ENCODE data around the gene TMEM125. TPM values are rescaled to one million over a fixed set of nuclear protein-coding genes. Genes with fewer than 3 reads are reported as not detected.

The TMEM125 gene
- total and polyA plus RNA-seq, 11 donors, result 0.11 to 0.68 (median 0.29) TPM; not detected in 5

GRCh38 chr1:43237121-43237520 is 32.7 kb upstream of the TMEM125 start:
- Histone ChIP-seq H3K36me3 (no peaks in the 10 kb centered on the region), H3K4me3 (no peak overlapping the region), H3K9me3 (no peaks in the 10 kb centered on the region), H3K27me3 (no peaks in the 10 kb centered on the region), H3K27ac (no peak overlapping the region), H3K4me1 (peaks cover 5 to 64% (median 16%) of the 10 kb centered on the region in 12 donors)
- intact Hi-C loops (cut with DNase I), result loop anchor here in 9 of 10 donors (5.0 to 10.0 kb wide), 7 partner anchors 65 to 185 kb away; partner anchors contain the start of genes ELOVL1 (in 4 of the 9), MED8 (in 4 of the 9), SZT2 (in 4 of the 9) and CDC20 (in 2 of the 9)
- DNase-seq (no peak), ATAC-seq (no peak)
- 74 to 85% (median 79%) methylated on average over 1 of the region's 1 CpG for WGBS, 4 donors
- no peak for TF ChIP-seq CTCF (IDR thresholded peaks at IDR 0.05)
- no peak for TF ChIP-seq POLR2A (IDR thresholded peaks at IDR 0.05)

GRCh38 chr1:43238085-43238484 is 31.7 kb upstream of the TMEM125 start:
- no peaks in the 10 kb centered on the region for H3K36me3 ChIP-seq
- 11 to 15% (median 14%) methylated on average over 5 of the region's 5 CpGs for WGBS, 4 donors
- H3K4me3 ChIP-seq, result no peak overlapping the region
- peak; percentile 68 to 89 (median 78) for ATAC-seq
- H3K4me1 ChIP-seq, result peaks cover 5 to 54% (median 13%) of the 10 kb centered on the region in 12 donors
- H3K27me3 ChIP-seq, result no peaks in the 10 kb centered on the region
- TF ChIP-seq POLR2A (IDR thresholded peaks at IDR 0.05) (no peak), CTCF (IDR thresholded peaks at IDR 0.05) (peak; percentile 53 to 86 (median 78))
- peak overlapping the region in 9 of 12 donors; percentile 8 to 64 (median 41) for H3K27ac ChIP-seq
- DNase-seq, result peak in 4 of 5 donors; percentile 66 to 79 (median 74)
- H3K9me3 ChIP-seq, result no peaks in the 10 kb centered on the region
- intact Hi-C loops (cut with DNase I), result loop anchor here (1.0 to 10.0 kb wide), 14 partner anchors 57 to 184 kb away; partner anchors contain the start of genes MED8 (in 5 of the 10), SZT2 (in 5 of the 10), CDC20 (in 4 of the 10) and ELOVL1 (in 4 of the 10)

GRCh38 chr1:43238991-43239469 is 30.8 kb upstream of the TMEM125 start:
- peak; percentile 48 to 70 (median 64) for ATAC-seq
- intact Hi-C loops (cut with DNase I), result loop anchor here (1.0 to 10.0 kb wide), 14 partner anchors 56 to 183 kb away; partner anchors contain the start of genes MED8 (in 5 of the 10), SZT2 (in 5 of the 10), CDC20 (in 4 of the 10) and ELOVL1 (in 4 of the 10)
- Histone ChIP-seq H3K27me3 (no peaks in the 10 kb centered on the region), H3K4me3 (no peak overlapping the region), H3K4me1 (peaks cover 5 to 49% (median 13%) of the 10 kb centered on the region in 12 donors), H3K36me3 (no peaks in the 10 kb centered on the region), H3K9me3 (no peaks in the 10 kb centered on the region), H3K27ac (peak overlapping the region in 2 of 12 donors; percentile 58 to 64)
- TF ChIP-seq CTCF (IDR thresholded peaks at IDR 0.05), result no peak
- TF ChIP-seq POLR2A (IDR thresholded peaks at IDR 0.05), result no peak
- peak; percentile 46 to 81 (median 77) for DNase-seq
- 29 to 58% (median 34%) methylated on average over 3 of the region's 3 CpGs for WGBS, 4 donors

- ATAC-seq (no peak), DNase-seq (no peak)
These were observed 30.3 kb upstream of the TMEM125 start for GRCh38 chr1:43239484-43239883.

More at GRCh38 chr1:43239484-43239883, 30.3 kb upstream of the TMEM125 start:
- H3K36me3 ChIP-seq, result no peaks in the 10 kb centered on the region
- no peak overlapping the region for H3K4me3 ChIP-seq
- peak overlapping the region in 1 of 12 donors; percentile 58 for H3K27ac ChIP-seq
- TF ChIP-seq CTCF (IDR thresholded peaks at IDR 0.05), result no peak
- TF ChIP-seq POLR2A (IDR thresholded peaks at IDR 0.05), result no peak
- H3K27me3 ChIP-seq, result no peaks in the 10 kb centered on the region
- no peaks in the 10 kb centered on the region for H3K9me3 ChIP-seq
- H3K4me1 ChIP-seq, result peaks cover 5 to 45% (median 13%) of the 10 kb centered on the region in 12 donors
- WGBS, 4 donors, result 72 to 86% (median 76%) methylated on average over 3 of the region's 3 CpGs
- intact Hi-C loops (cut with DNase I), result loop anchor here (2.0 to 10.0 kb wide), 13 partner anchors 55 to 183 kb away; partner anchors contain the start of genes MED8 (in 5 of the 10), SZT2 (in 5 of the 10), CDC20 (in 4 of the 10) and ELOVL1 (in 4 of the 10)

Data from heart left ventricle (tissue), 16 donors.